ENCODE results near the gene RSPH9. TPM values are rescaled to one million over a fixed set of nuclear protein-coding genes. Genes with fewer than 3 reads are reported as not detected.

Gene RSPH9
- polyA plus RNA-seq, 3 donors: 0.05 to 0.52 (median 0.13) TPM

- TF ChIP-seq CTCF (IDR thresholded peaks at IDR 0.05): no peak
- peaks cover 72 to 95% of the 10 kb centered on the region in 2 donors for H3K36me3 ChIP-seq (replicated peaks in 1 of 2; ENCODE audit: control insufficient read depth in 1 of 2, insufficient read depth in 2 of 2, low read length in 2 of 2)
- Mint-ChIP-seq H3K9me3 (no peaks in the 10 kb centered on the region), H3K4me1 (peaks cover 5% of the 10 kb centered on the region), H3K27ac (no peak overlapping the region), H3K36me3 (peaks cover 80 to 92% of the 10 kb centered on the region in 2 donors), H3K27me3 (ENCODE audit: low read depth in 3 of 3) (peaks cover 0 to 2% (median 0%) of the 10 kb centered on the region in 3 donors), H3K4me3 (no peak overlapping the region)
- H3K4me2 ChIP-seq (replicated peaks; ENCODE audit: extremely low read depth, low read length, poor library complexity, severe bottlenecking): no peak overlapping the region
- no peaks in the 10 kb centered on the region for H3K9me3 ChIP-seq (replicated peaks in 1 of 2; ENCODE audit: control insufficient read depth in 1 of 2, insufficient read depth in 1 of 2, low read length in 2 of 2)
- no peak overlapping the region for H3K27ac ChIP-seq (ENCODE audit: low read depth in 1 of 2, low read length in 2 of 2)
- no peak overlapping the region for H2AFZ ChIP-seq (ENCODE audit: insufficient read depth, low read depth, low read length, poor library complexity, severe bottlenecking)
- WGBS (ENCODE audit: insufficient coverage): 97% methylated on average over 5 of the region's 6 CpGs
- peaks cover 5 to 6% of the 10 kb centered on the region in 2 donors for H3K4me1 ChIP-seq (ENCODE audit: control insufficient read depth in 1 of 2, insufficient read depth in 2 of 2, low read length in 2 of 2)
- H3K4me3 ChIP-seq (replicated peaks in 1 of 3; ENCODE audit: low read depth in 2 of 3, low read length in 3 of 3): no peak overlapping the region
- H3K79me2 ChIP-seq (ENCODE audit: insufficient read depth, low read length): peaks cover 35% of the 10 kb centered on the region
- intact Hi-C loops (cut with micrococcal nuclease): no loop called here
- H4K20me1 ChIP-seq (ENCODE audit: insufficient read depth, low read length): peaks cover 56% of the 10 kb centered on the region
- no peaks in the 10 kb centered on the region for H3K27me3 ChIP-seq (ENCODE audit: control insufficient read depth in 2 of 2, insufficient read depth in 2 of 2, low read length in 2 of 2)
- DNase-seq: no peak
- H3K9ac ChIP-seq (ENCODE audit: insufficient read depth, low read length, poor library complexity, severe bottlenecking): no peak overlapping the region
Measured at GRCh38 chr6:43679057-43679456, 34.2 kb downstream of the RSPH9 start.

- Histone ChIP-seq H3K27ac (ENCODE audit: low read depth in 1 of 2, low read length in 2 of 2) (no peak overlapping the region), H3K4me3 (replicated peaks in 1 of 3; ENCODE audit: low read depth in 2 of 3, low read length in 3 of 3) (no peak overlapping the region), H3K9ac (ENCODE audit: insufficient read depth, low read length, poor library complexity, severe bottlenecking) (no peak overlapping the region), H2AFZ (ENCODE audit: insufficient read depth, low read depth, low read length, poor library complexity, severe bottlenecking) (no peak overlapping the region), H3K4me2 (replicated peaks; ENCODE audit: extremely low read depth, low read length, poor library complexity, severe bottlenecking) (no peak overlapping the region), H3K27me3 (ENCODE audit: control insufficient read depth in 2 of 2, insufficient read depth in 2 of 2, low read length in 2 of 2) (no peaks in the 10 kb centered on the region), H3K79me2 (ENCODE audit: insufficient read depth, low read length) (peaks cover 43% of the 10 kb centered on the region), H3K36me3 (replicated peaks in 1 of 2; ENCODE audit: control insufficient read depth in 1 of 2, insufficient read depth in 2 of 2, low read length in 2 of 2) (peaks cover 57 to 80% of the 10 kb centered on the region in 2 donors), H3K4me1 (ENCODE audit: control insufficient read depth in 1 of 2, insufficient read depth in 2 of 2, low read length in 2 of 2) (peaks cover 9 to 10% of the 10 kb centered on the region in 2 donors), H4K20me1 (ENCODE audit: insufficient read depth, low read length) (peaks cover 65% of the 10 kb centered on the region), H3K9me3 (replicated peaks in 1 of 2; ENCODE audit: control insufficient read depth in 1 of 2, insufficient read depth in 1 of 2, low read length in 2 of 2) (no peaks in the 10 kb centered on the region)
- peaks cover 68 to 81% of the 10 kb centered on the region in 2 donors for H3K36me3 Mint-ChIP-seq
- intact Hi-C loops (cut with micrococcal nuclease): no loop called here
- H3K9me3 Mint-ChIP-seq: no peaks in the 10 kb centered on the region
- H3K4me1 Mint-ChIP-seq: peaks cover 13% of the 10 kb centered on the region
- WGBS (ENCODE audit: insufficient coverage): 98% methylated on average over 5 of the region's 11 CpGs
- H3K27ac Mint-ChIP-seq: peak overlapping the region in 1 of 7 donors; percentile 10
- DNase-seq: no peak
- H3K27me3 Mint-ChIP-seq (ENCODE audit: low read depth in 3 of 3): no peaks in the 10 kb centered on the region
- no peak overlapping the region for H3K4me3 Mint-ChIP-seq
- no peak for TF ChIP-seq CTCF (IDR thresholded peaks at IDR 0.05)
Measured at GRCh38 chr6:43680308-43681200, 35.7 kb downstream of the RSPH9 start.
